Stimulated activated naive CD8-positive, alpha-beta T cell treated with anti-CD3 and anti-CD28 coated beads, Interleukin-15, Interleukin-2, amounts not matched to agents 100 ng/mL and 50 ng/mL, for 24 hours (primary cell): ENCODE measurements around the gene CLIP1.
"Not testable (repeated sequence)": the region's sequence is repeated elsewhere in the genome, so short reads cannot be mapped to it uniquely, and the experiment has no call there.

Experiments used
- H3K27ac Mint-ChIP-seq: one replicate; pipeline ENCODE4 v1.8.0; 2021; ENCODE audit warnings: mild to moderate bottlenecking, mixed read lengths
- H3K27me3 Mint-ChIP-seq: one replicate; pipeline ENCODE4 v1.8.0; 2021; ENCODE audit warnings: mixed read lengths
- H3K36me3 Mint-ChIP-seq: one replicate; pipeline ENCODE4 v1.8.0; 2021; ENCODE audit warnings: low read depth, mixed read lengths
- H3K4me1 Mint-ChIP-seq: one replicate; pipeline ENCODE4 v1.8.0; 2021; ENCODE audit warnings: low read depth, mixed read lengths
- H3K4me3 Mint-ChIP-seq: one replicate; pipeline ENCODE4 v1.8.0; 2021; ENCODE audit warnings: mild to moderate bottlenecking, mixed read lengths
- H3K9me3 Mint-ChIP-seq: one replicate; pipeline ENCODE4 v1.8.0; 2021; ENCODE audit warnings: mixed read lengths

CLIP1 gene

GRCh38 chr12:122421821-122422729, at the start of gene CLIP1:
TSS of gene CLIP1 (minus strand) at chr12:122422669. CDS start at chr12:122380452, 42,217 bp downstream.
- H3K9me3 Mint-ChIP-seq: no peaks in the 10 kb centered on the region

GRCh38 chr12:122471324-122472226, 49.1 kb upstream of the CLIP1 start:
- H3K27ac Mint-ChIP-seq: no peak overlapping the region
- peaks cover 42% of the 10 kb centered on the region for H3K36me3 Mint-ChIP-seq

More at GRCh38 chr12:122421821-122422729, at the start of gene CLIP1:
- peak within 1 kb of the TSS; percentile 91 for H3K27ac Mint-ChIP-seq
- H3K36me3 Mint-ChIP-seq: peaks cover 4% of the 10 kb centered on the region
- peaks cover 42% of the 10 kb centered on the region for H3K4me1 Mint-ChIP-seq
- H3K27me3 Mint-ChIP-seq: no peaks in the 10 kb centered on the region
- H3K4me3 Mint-ChIP-seq: peak within 1 kb of the TSS; percentile 92

GRCh38 chr12:122470576-122470975, 48.1 kb upstream of the CLIP1 start:
- Mint-ChIP-seq H3K36me3 (peaks cover 32% of the 10 kb centered on the region), H3K4me1 (peaks cover 28% of the 10 kb centered on the region)
- H3K9me3 Mint-ChIP-seq, H3K27me3 Mint-ChIP-seq, H3K27ac Mint-ChIP-seq, H3K4me3 Mint-ChIP-seq: not testable (repeated sequence)

More at GRCh38 chr12:122471324-122472226, 49.1 kb upstream of the CLIP1 start:
- no peaks in the 10 kb centered on the region for H3K9me3 Mint-ChIP-seq
- H3K4me3 Mint-ChIP-seq: no peak overlapping the region
- H3K27me3 Mint-ChIP-seq: no peaks in the 10 kb centered on the region
- H3K4me1 Mint-ChIP-seq: peaks cover 32% of the 10 kb centered on the region

GRCh38 chr12:122469856-122470255, 47.4 kb upstream of the CLIP1 start:
- not testable (repeated sequence) for H3K9me3 Mint-ChIP-seq, H3K27ac Mint-ChIP-seq, H3K27me3 Mint-ChIP-seq, H3K4me3 Mint-ChIP-seq
- peaks cover 22% of the 10 kb centered on the region for H3K4me1 Mint-ChIP-seq
- peaks cover 27% of the 10 kb centered on the region for H3K36me3 Mint-ChIP-seq

GRCh38 chr12:122467983-122468382, 45.5 kb upstream of the CLIP1 start:
- H3K4me1 Mint-ChIP-seq: peaks cover 6% of the 10 kb centered on the region
- no peaks in the 10 kb centered on the region for H3K9me3 Mint-ChIP-seq
- peaks cover 10% of the 10 kb centered on the region for H3K36me3 Mint-ChIP-seq
- H3K4me3 Mint-ChIP-seq: no peak overlapping the region
- H3K27ac Mint-ChIP-seq: no peak overlapping the region
- H3K27me3 Mint-ChIP-seq: no peaks in the 10 kb centered on the region

GRCh38 chr12:122464317-122465042, 42.0 kb upstream of the CLIP1 start:
- H3K4me3 Mint-ChIP-seq, H3K4me1 Mint-ChIP-seq, H3K27ac Mint-ChIP-seq: not testable (repeated sequence)

GRCh38 chr12:122460641-122461040, 38.2 kb upstream of the CLIP1 start:
- Mint-ChIP-seq H3K4me3 (no peak overlapping the region), H3K27ac (no peak overlapping the region), H3K27me3 (no peaks in the 10 kb centered on the region), H3K9me3 (no peaks in the 10 kb centered on the region), H3K4me1 (no peaks in the 10 kb centered on the region), H3K36me3 (no peaks in the 10 kb centered on the region)

More at GRCh38 chr12:122464317-122465042, 42.0 kb upstream of the CLIP1 start:
- H3K27me3 Mint-ChIP-seq, H3K36me3 Mint-ChIP-seq, H3K9me3 Mint-ChIP-seq: not testable (repeated sequence)

- Mint-ChIP-seq H3K27me3 (no peaks in the 10 kb centered on the region), H3K9me3 (no peaks in the 10 kb centered on the region), H3K4me3 (no peak overlapping the region), H3K36me3 (no peaks in the 10 kb centered on the region), H3K4me1 (no peaks in the 10 kb centered on the region), H3K27ac (no peak overlapping the region)
These were observed 37.6 kb upstream of the CLIP1 start for GRCh38 chr12:122460061-122460460.

GRCh38 chr12:122459211-122459610, 36.7 kb upstream of the CLIP1 start:
- Mint-ChIP-seq H3K9me3 (no peaks in the 10 kb centered on the region), H3K4me3 (no peak overlapping the region), H3K4me1 (peaks cover 1% of the 10 kb centered on the region)

GRCh38 chr12:122458105-122459035, 35.9 kb upstream of the CLIP1 start:
- no peaks in the 10 kb centered on the region for H3K36me3 Mint-ChIP-seq
- H3K27me3 Mint-ChIP-seq: no peaks in the 10 kb centered on the region

More at GRCh38 chr12:122459211-122459610, 36.7 kb upstream of the CLIP1 start:
- Mint-ChIP-seq H3K36me3 (no peaks in the 10 kb centered on the region), H3K27me3 (no peaks in the 10 kb centered on the region), H3K27ac (no peak overlapping the region)

GRCh38 chr12:122457627-122458026, 35.2 kb upstream of the CLIP1 start:
- no peak overlapping the region for H3K4me3 Mint-ChIP-seq
- H3K27me3 Mint-ChIP-seq: no peaks in the 10 kb centered on the region
- no peak overlapping the region for H3K27ac Mint-ChIP-seq
- peaks cover 17% of the 10 kb centered on the region for H3K4me1 Mint-ChIP-seq
- H3K36me3 Mint-ChIP-seq: no peaks in the 10 kb centered on the region
- no peaks in the 10 kb centered on the region for H3K9me3 Mint-ChIP-seq

More at GRCh38 chr12:122458105-122459035, 35.9 kb upstream of the CLIP1 start:
- no peaks in the 10 kb centered on the region for H3K9me3 Mint-ChIP-seq
- H3K27ac Mint-ChIP-seq: no peak overlapping the region
- peaks cover 10% of the 10 kb centered on the region for H3K4me1 Mint-ChIP-seq
- no peak overlapping the region for H3K4me3 Mint-ChIP-seq

GRCh38 chr12:122454739-122455138, 32.3 kb upstream of the CLIP1 start:
- H3K4me3 Mint-ChIP-seq: no peak overlapping the region
- H3K9me3 Mint-ChIP-seq: no peaks in the 10 kb centered on the region
- H3K27me3 Mint-ChIP-seq: no peaks in the 10 kb centered on the region
- H3K27ac Mint-ChIP-seq: no peak overlapping the region
- H3K36me3 Mint-ChIP-seq: no peaks in the 10 kb centered on the region
- H3K4me1 Mint-ChIP-seq: peaks cover 25% of the 10 kb centered on the region

GRCh38 chr12:122454250-122454721, 31.8 kb upstream of the CLIP1 start:
- Mint-ChIP-seq H3K27me3 (no peaks in the 10 kb centered on the region), H3K4me3 (no peak overlapping the region)

More at GRCh38 chr12:122454250-122454721, 31.8 kb upstream of the CLIP1 start:
- peaks cover 25% of the 10 kb centered on the region for H3K4me1 Mint-ChIP-seq
- no peaks in the 10 kb centered on the region for H3K9me3 Mint-ChIP-seq
- H3K27ac Mint-ChIP-seq: peak overlapping the region; percentile 68
- H3K36me3 Mint-ChIP-seq: no peaks in the 10 kb centered on the region
